Activated CD8-positive, alpha-beta memory T cell treated with anti-CD3 and anti-CD28 coated beads for 48 hours (primary cell): ENCODE data around the gene RIPPLY2.
"Not testable (repeated sequence)": the region's sequence is repeated elsewhere in the genome, so short reads cannot be mapped to it uniquely, and the experiment has no call there.

ENCODE experiments used
- DNase-seq, 3 experiments: peaks; one replicate each; pipeline ENCODE4 v3.0.0-alpha.2; 2020; ENCODE audit warnings: low read depth in 2 of 3, low spot score in 2 of 3

RIPPLY2 gene

DNA sequence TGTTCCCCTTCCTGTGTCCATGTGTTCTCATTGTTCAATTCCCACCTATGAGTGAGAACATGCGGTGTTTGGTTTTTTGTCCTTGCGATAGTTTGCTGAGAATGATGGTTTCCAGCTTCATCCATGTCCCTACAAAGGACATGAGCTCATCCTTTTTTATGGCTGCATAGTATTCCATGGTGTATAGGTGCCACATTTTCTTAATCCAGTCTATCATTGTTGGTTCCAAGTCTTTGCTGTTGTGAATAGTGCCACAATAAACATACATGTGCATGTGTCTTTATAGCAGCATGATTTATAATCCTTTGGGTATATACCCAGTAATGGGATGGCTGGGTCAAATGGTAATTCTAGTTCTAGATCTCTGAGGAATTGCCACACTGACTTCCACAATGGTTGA, 43.9 kb downstream of the RIPPLY2 start:
- DNase-seq = not testable (repeated sequence)

DNA sequence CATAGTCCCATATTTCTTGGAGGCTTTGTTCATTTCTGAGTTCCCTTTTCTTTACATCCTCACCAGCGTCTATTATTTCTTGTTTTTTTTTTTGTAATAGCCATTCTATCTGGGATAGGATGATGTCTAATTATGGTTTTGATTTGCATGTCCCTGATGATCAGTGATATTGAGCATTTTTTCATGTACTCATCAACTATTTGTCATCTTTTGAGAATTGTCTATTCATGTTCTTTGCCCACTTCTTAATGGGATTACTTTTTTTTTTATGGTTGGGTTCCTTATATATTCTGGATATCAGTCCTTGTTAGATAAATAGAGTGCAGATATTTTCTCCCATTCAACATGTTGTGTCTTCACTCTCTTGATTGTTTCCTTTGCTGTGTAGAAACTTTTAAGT, 48.5 kb downstream of the RIPPLY2 start:
- no peak for DNase-seq

DNA sequence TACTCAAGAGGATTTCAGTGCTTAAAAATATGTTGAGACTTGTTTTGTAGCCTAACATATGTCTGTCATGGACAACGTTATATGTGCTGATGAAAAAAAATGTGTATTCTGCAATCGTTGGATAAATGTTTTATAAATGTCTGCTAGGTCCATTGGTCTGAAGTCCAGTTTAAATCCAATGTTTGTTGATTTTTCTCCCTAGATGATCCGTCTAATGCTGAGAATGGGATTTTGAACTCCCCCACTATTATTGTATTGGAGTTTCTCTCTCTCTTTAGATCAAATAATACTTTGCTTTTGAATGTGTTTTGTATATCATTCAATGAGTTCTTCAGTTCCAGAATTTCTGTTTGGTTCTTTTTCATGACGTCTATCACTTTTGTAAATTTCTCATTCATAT, 51.2 kb downstream of the RIPPLY2 start:
- DNase-seq = no peak

DNA sequence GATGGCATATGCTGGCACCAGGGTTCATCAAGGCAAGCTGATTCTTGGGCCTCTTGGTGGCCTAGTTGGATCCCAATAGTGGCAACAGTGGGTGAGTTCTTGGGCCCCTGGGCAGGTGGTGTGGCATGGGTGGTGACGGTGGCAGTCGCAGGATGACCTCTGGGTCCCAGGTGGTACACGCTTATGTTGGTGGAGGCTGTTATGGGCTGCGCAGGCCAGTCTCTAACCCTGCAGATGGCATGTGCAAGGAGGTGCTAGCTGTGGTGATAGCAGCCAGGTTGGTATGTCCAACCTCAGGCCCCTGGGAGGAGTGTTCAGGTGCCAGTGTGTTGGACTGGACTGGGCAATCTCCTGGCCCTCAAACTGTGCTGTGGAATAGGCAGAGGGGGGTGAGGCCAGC, 52.5 kb downstream of the RIPPLY2 start:
- DNase-seq = no peak
